ENCODE data around the gene GNAI3.

GNAI3 gene

DNA sequence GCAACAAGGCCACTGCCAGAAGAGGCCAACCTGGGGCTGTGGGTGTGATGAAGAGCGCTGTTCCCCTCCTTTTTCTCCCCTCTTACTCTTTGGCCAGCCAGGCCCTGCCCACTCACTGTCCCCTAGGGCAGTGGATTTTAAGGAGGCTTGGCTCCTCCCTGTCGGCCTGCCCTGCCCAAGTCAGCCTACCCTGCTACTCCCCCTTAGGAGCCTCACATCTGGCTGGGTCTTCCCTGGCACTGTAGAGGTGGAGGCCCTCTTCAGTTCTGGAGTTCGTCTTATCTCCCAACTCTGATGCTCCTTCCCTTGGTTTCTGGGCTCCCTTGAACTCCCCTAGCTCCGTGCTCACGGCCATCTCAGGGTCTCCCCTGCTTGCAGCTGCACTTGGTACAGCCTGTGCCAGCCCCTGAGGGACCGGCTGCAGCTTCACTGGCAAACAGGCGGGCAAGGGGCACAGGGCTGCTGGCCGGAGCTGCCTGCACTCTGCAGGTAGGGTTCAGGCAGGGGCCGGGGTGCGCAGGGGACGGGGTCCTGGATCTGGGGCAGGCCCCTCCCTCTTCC, 75.3 kb downstream of the GNAI3 start:
- TF ChIP-seq, protein P1, sequence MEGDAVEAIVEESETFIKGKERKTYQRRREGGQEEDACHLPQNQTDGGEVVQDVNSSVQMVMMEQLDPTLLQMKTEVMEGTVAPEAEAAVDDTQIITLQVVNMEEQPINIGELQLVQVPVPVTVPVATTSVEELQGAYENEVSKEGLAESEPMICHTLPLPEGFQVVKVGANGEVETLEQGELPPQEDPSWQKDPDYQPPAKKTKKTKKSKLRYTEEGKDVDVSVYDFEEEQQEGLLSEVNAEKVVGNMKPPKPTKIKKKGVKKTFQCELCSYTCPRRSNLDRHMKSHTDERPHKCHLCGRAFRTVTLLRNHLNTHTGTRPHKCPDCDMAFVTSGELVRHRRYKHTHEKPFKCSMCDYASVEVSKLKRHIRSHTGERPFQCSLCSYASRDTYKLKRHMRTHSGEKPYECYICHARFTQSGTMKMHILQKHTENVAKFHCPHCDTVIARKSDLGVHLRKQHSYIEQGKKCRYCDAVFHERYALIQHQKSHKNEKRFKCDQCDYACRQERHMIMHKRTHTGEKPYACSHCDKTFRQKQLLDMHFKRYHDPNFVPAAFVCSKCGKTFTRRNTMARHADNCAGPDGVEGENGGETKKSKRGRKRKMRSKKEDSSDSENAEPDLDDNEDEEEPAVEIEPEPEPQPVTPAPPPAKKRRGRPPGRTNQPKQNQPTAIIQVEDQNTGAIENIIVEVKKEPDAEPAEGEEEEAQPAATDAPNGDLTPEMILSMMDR (IDR thresholded peaks at IDR 0.05; ENCODE audit: insufficient read depth, missing control alignments): no peak
- FAIRE-seq (no peak), DNase-seq (ENCODE audit: insufficient read length, low spot score) (no peak)

DNA sequence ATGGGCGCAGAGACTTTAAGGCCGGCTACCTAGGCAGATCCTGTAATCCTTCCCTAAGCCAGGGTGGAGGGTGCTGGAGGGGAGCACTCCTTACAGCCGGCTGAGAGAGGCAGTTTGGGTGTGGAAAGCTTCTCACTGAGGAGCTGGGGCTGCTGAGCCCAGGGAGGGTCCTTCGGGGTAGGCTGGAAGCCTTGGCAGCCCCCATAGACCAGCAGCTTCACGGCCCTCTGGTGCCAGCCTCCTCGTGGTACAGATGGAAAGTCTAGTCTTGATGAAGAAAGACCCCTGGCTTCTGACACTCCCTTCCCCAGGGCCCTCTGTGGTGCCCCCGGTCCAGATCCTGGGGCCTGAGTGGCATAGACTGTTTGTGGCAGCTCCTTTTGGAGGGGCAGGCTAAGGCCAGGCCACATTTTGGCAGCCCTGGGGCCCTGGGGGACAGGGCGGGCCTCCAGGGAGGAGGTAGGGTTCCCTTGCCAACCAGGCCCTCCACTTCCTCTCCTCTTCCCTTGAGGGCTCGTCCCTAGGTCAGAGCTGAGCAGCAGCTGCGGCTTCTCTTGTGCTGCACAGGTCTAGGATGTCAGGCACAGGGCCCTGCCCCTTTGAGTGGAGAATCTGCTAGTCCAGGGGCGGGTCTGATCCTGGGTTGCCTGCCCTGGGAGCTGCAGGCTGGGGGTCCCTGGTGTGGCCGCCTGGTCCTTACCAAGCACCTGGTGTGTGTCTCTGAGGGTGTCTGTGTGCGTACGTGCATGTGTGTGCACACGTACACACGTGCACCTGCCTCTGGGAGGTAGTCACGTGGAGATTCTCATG, 76.0 kb downstream of the GNAI3 start:
- FAIRE-seq (no peak), DNase-seq (ENCODE audit: insufficient read length, low spot score) (no peak)
- TF ChIP-seq, protein P1 (IDR thresholded peaks at IDR 0.05; ENCODE audit: insufficient read depth, missing control alignments): no peak

DNA sequence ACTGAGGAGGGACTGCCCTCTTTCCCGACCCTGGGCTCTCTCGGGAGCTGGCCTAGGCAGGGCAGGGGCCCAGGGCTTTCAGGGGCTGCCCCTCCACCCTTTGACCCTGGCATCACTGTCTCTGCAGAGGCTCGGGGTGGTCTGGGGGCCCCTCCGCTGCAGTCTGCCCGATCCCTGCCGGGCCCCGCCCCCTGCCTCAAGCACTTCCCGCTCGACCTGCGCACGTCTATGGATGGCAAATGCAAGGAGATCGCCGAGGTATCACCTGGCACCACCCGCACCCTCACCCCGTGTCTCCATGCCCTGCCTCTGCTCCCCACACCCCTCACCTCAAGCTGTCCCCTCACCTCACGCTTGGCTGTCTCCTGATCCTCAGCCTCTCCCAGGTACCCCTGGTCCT, 76.8 kb downstream of the GNAI3 start:
- no peak for DNase-seq (ENCODE audit: insufficient read length, low spot score)
- no peak for FAIRE-seq
- TF ChIP-seq, protein P1 (IDR thresholded peaks at IDR 0.05; ENCODE audit: insufficient read depth, missing control alignments): no peak

DNA sequence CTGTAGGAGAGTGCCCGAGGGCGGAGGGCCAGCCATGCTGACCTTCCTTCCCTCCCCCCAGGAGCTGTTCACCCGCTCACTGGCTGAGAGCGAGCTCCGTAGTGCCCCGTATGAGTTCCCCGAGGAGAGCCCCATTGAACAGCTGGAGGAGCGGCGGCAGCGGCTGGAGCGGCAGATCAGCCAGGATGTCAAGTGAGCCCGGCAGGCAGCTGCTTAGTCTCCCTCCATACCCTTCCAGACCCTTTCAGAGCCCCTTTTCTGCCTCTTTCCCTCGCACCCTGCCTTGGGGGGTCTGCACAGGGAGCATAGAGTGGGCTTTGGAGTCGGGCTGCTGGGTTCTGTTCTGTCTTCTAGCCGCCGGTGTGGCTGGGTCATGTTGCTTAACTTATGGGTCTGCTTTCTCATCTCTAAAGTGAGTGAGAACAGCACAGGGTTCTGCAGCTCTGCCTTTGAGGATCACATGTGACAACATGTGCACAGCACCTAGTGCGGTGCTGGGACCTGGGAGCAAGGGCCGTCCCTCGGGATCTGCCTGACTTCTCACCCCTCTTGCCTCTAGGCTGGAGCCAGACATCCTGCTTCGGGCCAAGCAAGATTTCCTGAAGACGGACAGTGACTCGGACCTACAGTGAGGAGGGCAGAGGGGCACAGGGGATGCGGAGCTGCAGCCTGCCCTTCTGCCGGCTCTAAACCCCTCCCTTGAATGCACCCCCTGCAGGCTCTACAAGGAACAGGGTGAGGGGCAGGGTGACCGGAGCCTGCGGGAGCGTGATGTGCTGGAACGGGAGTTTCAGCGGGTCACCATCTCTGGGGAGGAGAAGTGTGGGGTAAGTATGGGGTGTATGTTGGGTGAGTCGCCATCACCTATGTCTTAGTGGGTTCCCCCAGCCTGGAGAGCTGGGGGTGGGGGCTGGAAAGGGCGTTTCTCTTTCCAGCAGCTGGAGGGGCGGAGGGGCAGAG, 77.5 kb downstream of the GNAI3 start:
- DNase-seq (ENCODE audit: insufficient read length, low spot score) (no peak), FAIRE-seq (no peak)
- TF ChIP-seq, protein P1 (IDR thresholded peaks at IDR 0.05; ENCODE audit: insufficient read depth, missing control alignments): no peak

DNA sequence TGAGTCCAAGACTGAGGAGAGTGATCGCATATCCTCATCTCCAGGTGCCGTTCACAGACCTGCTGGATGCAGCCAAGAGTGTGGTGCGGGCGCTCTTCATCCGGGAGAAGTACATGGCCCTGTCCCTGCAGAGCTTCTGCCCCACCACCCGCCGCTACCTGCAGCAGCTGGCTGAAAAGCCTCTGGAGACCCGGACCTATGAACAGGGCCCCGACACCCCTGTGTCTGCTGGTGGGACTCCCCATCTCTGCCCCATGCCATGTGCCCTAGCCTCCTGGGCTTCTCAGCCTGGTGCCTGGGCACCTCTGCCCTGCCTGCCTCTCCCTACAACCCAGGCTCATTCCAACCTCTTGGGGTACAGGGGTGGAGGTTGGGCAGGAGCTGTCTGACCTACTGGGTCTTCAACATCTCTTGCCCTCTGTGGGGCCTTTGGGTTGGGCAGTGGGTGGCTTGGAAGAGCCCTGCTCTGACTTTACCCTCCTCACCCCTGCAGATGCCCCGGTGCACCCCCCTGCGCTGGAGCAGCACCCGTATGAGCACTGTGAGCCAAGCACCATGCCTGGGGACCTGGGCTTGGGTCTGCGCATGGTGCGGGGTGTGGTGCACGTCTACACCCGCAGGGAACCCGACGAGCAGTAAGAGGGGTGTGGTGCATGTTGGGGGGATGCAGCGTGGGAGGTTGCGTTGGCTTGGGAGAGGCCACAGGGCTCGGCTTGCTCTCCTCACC, 78.4 kb downstream of the GNAI3 start:
- DNase-seq (ENCODE audit: insufficient read length, low spot score) (no peak), FAIRE-seq (no peak)
- TF ChIP-seq, protein P1 (IDR thresholded peaks at IDR 0.05; ENCODE audit: insufficient read depth, missing control alignments): no peak

DNA sequence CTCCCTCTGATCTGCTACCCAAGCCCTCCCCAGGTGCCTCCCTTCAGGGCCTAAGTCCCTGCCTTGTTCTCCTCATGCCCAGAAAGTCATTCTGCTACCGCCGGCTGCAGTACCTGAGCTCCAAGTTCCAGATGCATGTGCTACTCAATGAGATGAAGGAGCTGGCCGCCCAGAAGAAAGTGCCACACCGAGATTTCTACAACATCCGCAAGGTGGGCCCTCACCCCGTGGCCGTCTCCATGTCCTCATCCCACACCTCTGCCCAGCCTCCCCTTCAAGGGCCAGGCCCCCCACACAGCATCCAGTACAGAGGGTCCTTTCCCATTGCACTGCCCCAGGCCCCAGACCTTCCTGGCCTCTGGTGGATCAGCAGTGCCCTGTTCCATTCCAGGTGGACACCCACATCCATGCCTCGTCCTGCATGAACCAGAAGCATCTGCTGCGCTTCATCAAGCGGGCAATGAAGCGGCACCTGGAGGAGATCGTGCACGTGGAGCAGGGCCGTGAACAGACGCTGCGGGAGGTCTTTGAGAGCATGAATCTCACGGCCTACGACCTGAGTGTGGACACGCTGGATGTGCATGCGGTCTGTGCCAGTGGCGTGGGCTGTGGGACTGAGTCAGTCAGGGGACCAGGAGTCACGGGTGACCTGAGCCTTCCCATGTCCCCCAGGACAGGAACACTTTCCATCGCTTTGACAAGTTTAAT, 79.4 kb downstream of the GNAI3 start:
- DNase-seq (ENCODE audit: insufficient read length, low spot score): peak; percentile 13

More for the DNA sequence above, 79.4 kb downstream of the GNAI3 start:
- FAIRE-seq: no peak
- TF ChIP-seq, protein P1 (IDR thresholded peaks at IDR 0.05; ENCODE audit: insufficient read depth, missing control alignments): no peak

Measured in D721Med (cell line).